HCT116 (cell line): ENCODE measurements around the gene CEACAM1.
A peak's percentile ranks its signal among the peaks of the same experiment; 100 is the strongest.

Experiments
- ATF3 ChIP-seq: IDR thresholded peaks from 2 replicates; pipeline ENCODE4 v1.6.1; 2012
- CTCF ChIP-seq, 3 experiments: fragments of 200-600 bp in 1 of 3; sonication (generic) in 1 of 3; IDR thresholded peaks in 2 of 3; conservative IDR thresholded peaks in 1 of 3; 2 replicates each; pipeline ENCODE4 v1.5.1; 2012 to 2017; ENCODE audit warnings: low read depth in 2 of 3, low read length in 2 of 3, antibody characterized with exemption in 1 of 3, borderline replicate concordance in 1 of 3, control low read depth in 1 of 3, mild to moderate bottlenecking in 1 of 3, mixed read lengths in 1 of 3, mixed run types in 1 of 3, moderate library complexity in 1 of 3; ENCODE audit not compliant: insufficient read depth in 1 of 3
- EZH2 ChIP-seq: fragments of 200-600 bp; sonication (generic); IDR thresholded peaks from 2 replicates; pipeline ENCODE4 v1.6.1; 2017; ENCODE audit warnings: antibody characterized with exemption, mixed run types
- POLR2A ChIP-seq: IDR thresholded peaks from 2 replicates; pipeline ENCODE4 v1.7.0; 2011; ENCODE audit warnings: borderline replicate concordance; ENCODE audit not compliant: insufficient read depth, insufficient read length; ENCODE audit errors: extremely low read depth
- POLR2AphosphoS5 ChIP-seq: IDR thresholded peaks from 2 replicates; pipeline ENCODE4 v1.6.1; 2011; ENCODE audit warnings: mild to moderate bottlenecking, low read depth, low read length, moderate library complexity
- REST ChIP-seq: IDR thresholded peaks from 2 replicates; pipeline ENCODE4 v1.6.1; 2012; ENCODE audit warnings: low read depth
- TCF7L2 ChIP-seq: IDR thresholded peaks from 2 replicates; pipeline ENCODE4 v1.7.0; 2011; ENCODE audit warnings: borderline replicate concordance, inconsistent platforms; ENCODE audit not compliant: insufficient read depth, insufficient read length; ENCODE audit errors: extremely low read depth
- YY1 ChIP-seq: IDR thresholded peaks from 2 replicates; pipeline ENCODE4 v1.6.1; 2011; ENCODE audit warnings: low read length, low read depth, moderate library complexity, mild to moderate bottlenecking; ENCODE audit not compliant: insufficient replicate concordance; ENCODE audit errors: extremely low read depth
- ZBTB33 ChIP-seq: IDR thresholded peaks from 2 replicates; pipeline ENCODE4 v1.6.1; 2011; ENCODE audit warnings: mild to moderate bottlenecking, low read length, moderate library complexity; ENCODE audit not compliant: insufficient replicate concordance; ENCODE audit errors: extremely low read depth

GRCh38 chr19:42561512-42561911 is 33.2 kb upstream of the CEACAM1 start:
- TF ChIP-seq EZH2: no peak
- TF ChIP-seq CTCF (IDR thresholded peaks at IDR 0.05 in 2 of 3, conservative IDR thresholded peaks at IDR 0.05 in 1 of 3; ENCODE audit: borderline replicate concordance in 1 of 3, insufficient read depth in 1 of 3, low read depth in 2 of 3, low read length in 2 of 3): peak in 2 of 3 experiments; percentile 20 to 28; a peak in 2 of 6 replicates
- no peak for TF ChIP-seq POLR2A
- TF ChIP-seq YY1: no peak
- no peak for TF ChIP-seq ATF3
- no peak for TF ChIP-seq POLR2AphosphoS5
- no peak for TF ChIP-seq REST
- no peak for TF ChIP-seq TCF7L2
- TF ChIP-seq ZBTB33: no peak
